ENCODE measurements around the gene IPO11.
"Not testable (repeated sequence)": the region's sequence is repeated elsewhere in the genome, so short reads cannot be mapped to it uniquely, and the experiment has no call there.

Gene IPO11

GRCh38 chr5:62662521-62662920 is 250.0 kb downstream of the IPO11 start:
- TF ChIP-seq, protein P1, sequence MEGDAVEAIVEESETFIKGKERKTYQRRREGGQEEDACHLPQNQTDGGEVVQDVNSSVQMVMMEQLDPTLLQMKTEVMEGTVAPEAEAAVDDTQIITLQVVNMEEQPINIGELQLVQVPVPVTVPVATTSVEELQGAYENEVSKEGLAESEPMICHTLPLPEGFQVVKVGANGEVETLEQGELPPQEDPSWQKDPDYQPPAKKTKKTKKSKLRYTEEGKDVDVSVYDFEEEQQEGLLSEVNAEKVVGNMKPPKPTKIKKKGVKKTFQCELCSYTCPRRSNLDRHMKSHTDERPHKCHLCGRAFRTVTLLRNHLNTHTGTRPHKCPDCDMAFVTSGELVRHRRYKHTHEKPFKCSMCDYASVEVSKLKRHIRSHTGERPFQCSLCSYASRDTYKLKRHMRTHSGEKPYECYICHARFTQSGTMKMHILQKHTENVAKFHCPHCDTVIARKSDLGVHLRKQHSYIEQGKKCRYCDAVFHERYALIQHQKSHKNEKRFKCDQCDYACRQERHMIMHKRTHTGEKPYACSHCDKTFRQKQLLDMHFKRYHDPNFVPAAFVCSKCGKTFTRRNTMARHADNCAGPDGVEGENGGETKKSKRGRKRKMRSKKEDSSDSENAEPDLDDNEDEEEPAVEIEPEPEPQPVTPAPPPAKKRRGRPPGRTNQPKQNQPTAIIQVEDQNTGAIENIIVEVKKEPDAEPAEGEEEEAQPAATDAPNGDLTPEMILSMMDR (IDR thresholded peaks at IDR 0.05; ENCODE audit: insufficient read depth, low read depth, low read length, missing control alignments) = no peak
- DNase-seq (ENCODE audit: low read depth) = no peak
- no peak overlapping the region for H3K4me3 ChIP-seq (ENCODE audit: low read length)

GRCh38 chr5:62671479-62671878 is 258.9 kb downstream of the IPO11 start:
- H3K4me3 ChIP-seq (ENCODE audit: low read length) = no peak overlapping the region
- peak; percentile 14 for DNase-seq (ENCODE audit: low read depth)
- TF ChIP-seq, protein P1 (IDR thresholded peaks at IDR 0.05; ENCODE audit: insufficient read depth, low read depth, low read length, missing control alignments) = no peak

DNA sequence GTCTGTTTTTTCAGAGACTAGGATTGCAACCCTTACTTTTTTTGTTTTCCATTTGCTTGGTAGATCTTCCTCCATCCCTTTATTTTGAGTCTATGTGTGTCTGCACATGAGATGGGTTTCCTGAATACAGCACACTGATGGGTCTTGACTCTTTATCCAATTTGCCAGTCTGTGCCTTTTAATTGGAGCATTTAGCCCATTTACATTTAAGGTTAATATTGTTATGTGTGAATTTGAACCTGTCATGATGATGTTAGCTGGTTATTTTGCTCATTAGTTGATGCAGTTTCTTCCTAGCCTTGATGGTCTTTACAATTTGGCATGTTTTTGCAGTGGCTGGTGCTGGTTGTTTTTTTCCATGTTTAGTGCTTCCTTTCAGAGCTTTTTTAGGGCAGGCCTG is 264.0 kb downstream of the IPO11 start:
- not testable (repeated sequence) for H3K4me3 ChIP-seq (ENCODE audit: low read length)

More for the DNA sequence above, 264.0 kb downstream of the IPO11 start:
- DNase-seq (ENCODE audit: low read depth) = not testable (repeated sequence)

Measured in epithelial cell of esophagus (primary cell).